A673 (cell line): ENCODE results near the gene GGNBP2.

Source experiments
- EZH2 ChIP-seq: fragments of 200-600 bp; sonication (generic); IDR thresholded peaks from 2 replicates; pipeline ENCODE4 v1.6.1; 2017; ENCODE audit warnings: borderline replicate concordance, low read depth, mild to moderate bottlenecking, mixed read lengths, antibody characterized with exemption, low read length; ENCODE audit not compliant: poor library complexity, severe bottlenecking
- TF ChIP-seq, protein P1 (sequence below): fragments of 300-800, 200-600 bp; sonication (generic); conservative IDR thresholded peaks from 2 replicates; pipeline ENCODE4 v1.5.1; 2017; ENCODE audit warnings: low read depth, mild to moderate bottlenecking, antibody characterized with exemption, low read length, moderate library complexity, mixed read lengths

GRCh38 chr17:36498155-36498554 is 46.6 kb upstream of the GGNBP2 start:
- TF ChIP-seq, protein P1, sequence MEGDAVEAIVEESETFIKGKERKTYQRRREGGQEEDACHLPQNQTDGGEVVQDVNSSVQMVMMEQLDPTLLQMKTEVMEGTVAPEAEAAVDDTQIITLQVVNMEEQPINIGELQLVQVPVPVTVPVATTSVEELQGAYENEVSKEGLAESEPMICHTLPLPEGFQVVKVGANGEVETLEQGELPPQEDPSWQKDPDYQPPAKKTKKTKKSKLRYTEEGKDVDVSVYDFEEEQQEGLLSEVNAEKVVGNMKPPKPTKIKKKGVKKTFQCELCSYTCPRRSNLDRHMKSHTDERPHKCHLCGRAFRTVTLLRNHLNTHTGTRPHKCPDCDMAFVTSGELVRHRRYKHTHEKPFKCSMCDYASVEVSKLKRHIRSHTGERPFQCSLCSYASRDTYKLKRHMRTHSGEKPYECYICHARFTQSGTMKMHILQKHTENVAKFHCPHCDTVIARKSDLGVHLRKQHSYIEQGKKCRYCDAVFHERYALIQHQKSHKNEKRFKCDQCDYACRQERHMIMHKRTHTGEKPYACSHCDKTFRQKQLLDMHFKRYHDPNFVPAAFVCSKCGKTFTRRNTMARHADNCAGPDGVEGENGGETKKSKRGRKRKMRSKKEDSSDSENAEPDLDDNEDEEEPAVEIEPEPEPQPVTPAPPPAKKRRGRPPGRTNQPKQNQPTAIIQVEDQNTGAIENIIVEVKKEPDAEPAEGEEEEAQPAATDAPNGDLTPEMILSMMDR = no peak
- no peak for TF ChIP-seq EZH2
